Thyroid gland (tissue), 4 donors: ENCODE measurements around the gene TTC22.

Experiments
- POLR2A ChIP-seq, 2 donors: fragments of 450-650 bp; IDR thresholded peaks; one replicate each; pipeline ENCODE4 v1.6.1; 2017; ENCODE audit warnings: antibody characterized with exemption in 2 of 2, mild to moderate bottlenecking in 2 of 2, moderate library complexity in 1 of 2
- TF ChIP-seq, protein P1 (sequence below), 6 experiments: fragments of 200-600 bp in 3 of 6; fragments of 450-650 bp in 3 of 6; sonication (generic) in 3 of 6; IDR thresholded peaks; one replicate each; pipeline ENCODE4 v1.5.1; 2016 to 2019; ENCODE audit warnings: antibody characterized with exemption in 6 of 6, mild to moderate bottlenecking in 2 of 6, inconsistent platforms in 1 of 6, moderate library complexity in 1 of 6

GRCh38 chr1:54803761-54804470 lies 2.8 kb upstream of the TTC22 start:
- no peak for TF ChIP-seq POLR2A (IDR thresholded peaks at IDR 0.05)
- TF ChIP-seq, protein P1, sequence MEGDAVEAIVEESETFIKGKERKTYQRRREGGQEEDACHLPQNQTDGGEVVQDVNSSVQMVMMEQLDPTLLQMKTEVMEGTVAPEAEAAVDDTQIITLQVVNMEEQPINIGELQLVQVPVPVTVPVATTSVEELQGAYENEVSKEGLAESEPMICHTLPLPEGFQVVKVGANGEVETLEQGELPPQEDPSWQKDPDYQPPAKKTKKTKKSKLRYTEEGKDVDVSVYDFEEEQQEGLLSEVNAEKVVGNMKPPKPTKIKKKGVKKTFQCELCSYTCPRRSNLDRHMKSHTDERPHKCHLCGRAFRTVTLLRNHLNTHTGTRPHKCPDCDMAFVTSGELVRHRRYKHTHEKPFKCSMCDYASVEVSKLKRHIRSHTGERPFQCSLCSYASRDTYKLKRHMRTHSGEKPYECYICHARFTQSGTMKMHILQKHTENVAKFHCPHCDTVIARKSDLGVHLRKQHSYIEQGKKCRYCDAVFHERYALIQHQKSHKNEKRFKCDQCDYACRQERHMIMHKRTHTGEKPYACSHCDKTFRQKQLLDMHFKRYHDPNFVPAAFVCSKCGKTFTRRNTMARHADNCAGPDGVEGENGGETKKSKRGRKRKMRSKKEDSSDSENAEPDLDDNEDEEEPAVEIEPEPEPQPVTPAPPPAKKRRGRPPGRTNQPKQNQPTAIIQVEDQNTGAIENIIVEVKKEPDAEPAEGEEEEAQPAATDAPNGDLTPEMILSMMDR (IDR thresholded peaks at IDR 0.05), result no peak
